ENCODE measurements around the gene HERC2. TPM values are rescaled to one million over a fixed set of nuclear protein-coding genes. Genes with fewer than 3 reads are reported as not detected.

Gene HERC2
- total RNA-seq, 2 donors from 2014 or later, result 105 to 112 TPM

DNA sequence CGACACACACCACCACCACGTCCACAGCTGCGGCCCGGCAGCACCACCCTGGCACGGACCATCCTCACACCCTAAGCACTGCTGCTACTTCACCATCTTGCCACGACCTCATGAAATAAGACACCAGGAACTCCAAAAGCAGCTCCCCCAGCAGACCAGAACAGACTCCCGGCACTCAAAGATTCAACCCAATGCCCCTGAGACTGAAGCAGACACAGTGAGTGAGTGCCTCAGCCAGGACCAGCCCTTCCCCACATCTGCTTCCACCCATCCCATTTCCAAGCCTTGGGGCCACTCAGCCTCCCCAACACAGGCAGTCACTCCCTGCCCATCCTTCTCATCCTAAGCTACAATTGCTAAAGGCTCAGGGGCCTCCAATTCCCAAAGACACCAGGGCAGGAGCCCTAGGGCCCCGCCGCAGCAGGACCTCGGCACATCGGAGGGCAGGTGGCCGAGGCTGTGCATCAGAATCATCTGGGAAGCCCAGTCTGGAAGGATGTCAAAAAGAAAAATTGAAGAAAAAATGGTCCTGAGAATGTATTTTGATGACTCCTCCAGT, 204.5 kb downstream of the HERC2 start:
- Mint-ChIP-seq H3K36me3 (ENCODE audit: low read depth) (peaks cover 76% of the 10 kb centered on the region), H3K27ac (no peak overlapping the region), H3K9me3 (no peaks in the 10 kb centered on the region), H3K4me1 (no peaks in the 10 kb centered on the region), H3K4me3 (no peak overlapping the region), H3K27me3 (ENCODE audit: insufficient read depth) (no peaks in the 10 kb centered on the region)
- H3K27ac ChIP-seq (ENCODE audit: low read depth, low read length), result no peak overlapping the region
- no peaks in the 10 kb centered on the region for H3K9me3 ChIP-seq (ENCODE audit: control insufficient read depth, low read length)
- no peak overlapping the region for H3K4me3 ChIP-seq (ENCODE audit: low read length)
- TF ChIP-seq, protein P1, sequence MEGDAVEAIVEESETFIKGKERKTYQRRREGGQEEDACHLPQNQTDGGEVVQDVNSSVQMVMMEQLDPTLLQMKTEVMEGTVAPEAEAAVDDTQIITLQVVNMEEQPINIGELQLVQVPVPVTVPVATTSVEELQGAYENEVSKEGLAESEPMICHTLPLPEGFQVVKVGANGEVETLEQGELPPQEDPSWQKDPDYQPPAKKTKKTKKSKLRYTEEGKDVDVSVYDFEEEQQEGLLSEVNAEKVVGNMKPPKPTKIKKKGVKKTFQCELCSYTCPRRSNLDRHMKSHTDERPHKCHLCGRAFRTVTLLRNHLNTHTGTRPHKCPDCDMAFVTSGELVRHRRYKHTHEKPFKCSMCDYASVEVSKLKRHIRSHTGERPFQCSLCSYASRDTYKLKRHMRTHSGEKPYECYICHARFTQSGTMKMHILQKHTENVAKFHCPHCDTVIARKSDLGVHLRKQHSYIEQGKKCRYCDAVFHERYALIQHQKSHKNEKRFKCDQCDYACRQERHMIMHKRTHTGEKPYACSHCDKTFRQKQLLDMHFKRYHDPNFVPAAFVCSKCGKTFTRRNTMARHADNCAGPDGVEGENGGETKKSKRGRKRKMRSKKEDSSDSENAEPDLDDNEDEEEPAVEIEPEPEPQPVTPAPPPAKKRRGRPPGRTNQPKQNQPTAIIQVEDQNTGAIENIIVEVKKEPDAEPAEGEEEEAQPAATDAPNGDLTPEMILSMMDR (conservative IDR thresholded peaks at IDR 0.05), result no peak
- no peaks in the 10 kb centered on the region for H3K27me3 ChIP-seq (ENCODE audit: control insufficient read depth, insufficient read depth, low read length, poor library complexity, severe bottlenecking)
- WGBS, 2 experiments (ENCODE audit: insufficient coverage in 1 of 2, insufficient read length in 1 of 2), result 95 to 98% methylated on average over 10 to 12 of the region's 12 CpGs
- H3K4me1 ChIP-seq (ENCODE audit: control insufficient read depth, insufficient read depth, low read length), result no peaks in the 10 kb centered on the region
- no peak for DNase-seq
- no peak overlapping the region for H3K9ac ChIP-seq (ENCODE audit: extremely low read depth, low read length, poor library complexity, severe bottlenecking)
- H3K36me3 ChIP-seq (ENCODE audit: control insufficient read depth, insufficient read depth, low read length), result peaks cover 78% of the 10 kb centered on the region

DNA sequence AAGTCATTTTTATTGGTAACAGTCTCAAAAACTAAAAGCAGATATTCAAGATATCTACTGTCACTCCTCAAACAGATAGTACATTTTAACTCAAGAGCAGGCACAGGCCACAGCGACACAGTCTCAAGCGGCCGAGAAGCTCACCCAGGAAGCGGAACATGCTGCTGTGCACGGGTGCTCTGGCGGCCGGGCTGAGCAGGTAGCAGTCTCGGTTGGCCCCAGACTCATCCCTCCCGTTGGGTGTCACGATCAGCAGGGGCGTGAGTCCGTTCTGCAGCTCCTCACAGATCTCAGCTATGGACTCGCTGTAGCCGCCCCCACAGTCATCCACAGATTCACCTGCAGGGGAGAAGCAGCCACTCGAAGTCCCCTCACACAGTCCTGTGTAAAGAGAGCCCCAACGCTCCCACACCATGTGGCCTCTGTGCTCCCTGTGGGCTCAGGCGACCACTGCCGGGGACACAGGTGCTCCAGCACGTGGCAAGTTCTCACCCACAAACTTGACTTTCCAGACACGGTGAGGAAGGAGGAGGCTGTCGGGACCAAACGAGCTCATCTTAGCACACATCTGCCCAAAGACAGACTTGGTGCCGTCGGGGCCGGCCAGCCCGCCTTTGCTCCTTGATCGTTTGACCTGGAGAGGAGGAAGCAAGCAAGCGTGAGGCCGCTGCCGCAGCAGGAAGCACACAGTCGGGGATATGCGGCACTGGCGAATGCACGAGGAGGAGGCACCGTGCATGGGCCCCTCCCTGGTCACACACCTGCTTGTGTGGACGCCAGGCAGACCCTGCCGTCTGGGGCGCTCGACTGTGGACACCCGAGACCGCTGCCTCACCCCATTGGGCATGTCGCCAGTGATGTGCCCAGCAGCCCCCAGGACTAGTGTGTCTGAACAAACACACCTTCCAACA, 205.2 kb downstream of the HERC2 start:
- Mint-ChIP-seq H3K36me3 (ENCODE audit: low read depth) (peaks cover 77% of the 10 kb centered on the region), H3K27ac (no peak overlapping the region), H3K27me3 (ENCODE audit: insufficient read depth) (no peaks in the 10 kb centered on the region), H3K4me1 (no peaks in the 10 kb centered on the region), H3K9me3 (no peaks in the 10 kb centered on the region), H3K4me3 (no peak overlapping the region)
- TF ChIP-seq, protein P1 (conservative IDR thresholded peaks at IDR 0.05), result no peak
- Histone ChIP-seq H3K9me3 (ENCODE audit: control insufficient read depth, low read length) (no peaks in the 10 kb centered on the region), H3K27ac (ENCODE audit: low read depth, low read length) (no peak overlapping the region), H3K4me3 (ENCODE audit: low read length) (no peak overlapping the region), H3K27me3 (ENCODE audit: control insufficient read depth, insufficient read depth, low read length, poor library complexity, severe bottlenecking) (no peaks in the 10 kb centered on the region), H3K36me3 (ENCODE audit: control insufficient read depth, insufficient read depth, low read length) (peaks cover 81% of the 10 kb centered on the region), H3K4me1 (ENCODE audit: control insufficient read depth, insufficient read depth, low read length) (no peaks in the 10 kb centered on the region), H3K9ac (ENCODE audit: extremely low read depth, low read length, poor library complexity, severe bottlenecking) (no peak overlapping the region)
- 93 to 94% methylated on average over 31 to 42 of the region's 42 CpGs for WGBS, 2 experiments (ENCODE audit: insufficient coverage in 1 of 2, insufficient read length in 1 of 2)
- peak; percentile 35 for DNase-seq

DNA sequence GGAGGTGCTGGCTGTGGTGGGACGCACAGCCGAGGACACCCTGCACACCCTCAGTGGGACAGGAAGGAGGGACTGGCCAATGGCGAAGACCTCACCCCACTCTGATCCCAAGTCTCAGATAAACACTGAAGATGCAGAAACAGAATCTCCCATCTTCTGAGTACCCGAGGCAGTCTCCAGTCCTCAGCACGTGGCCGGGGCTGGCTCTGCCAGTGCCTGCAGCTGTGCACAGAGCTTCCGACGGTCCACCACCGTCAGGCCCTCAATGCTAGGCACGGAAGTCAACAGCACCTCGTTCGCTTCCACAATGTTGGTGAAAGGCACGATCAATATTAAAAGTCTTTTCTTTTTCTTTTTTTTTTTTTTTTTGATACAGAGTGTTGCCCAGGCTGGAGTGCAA, 206.1 kb downstream of the HERC2 start:
- Mint-ChIP-seq H3K4me3 (no peak overlapping the region), H3K9me3 (no peaks in the 10 kb centered on the region), H3K27me3 (ENCODE audit: insufficient read depth) (no peaks in the 10 kb centered on the region), H3K4me1 (no peaks in the 10 kb centered on the region), H3K36me3 (ENCODE audit: low read depth) (peaks cover 77% of the 10 kb centered on the region), H3K27ac (no peak overlapping the region)
- H3K27me3 ChIP-seq (ENCODE audit: control insufficient read depth, insufficient read depth, low read length, poor library complexity, severe bottlenecking), result no peaks in the 10 kb centered on the region
- DNase-seq, result no peak
- 87 to 88% methylated on average over 13 of the region's 13 CpGs for WGBS, 2 experiments (ENCODE audit: insufficient coverage in 1 of 2, insufficient read length in 1 of 2)
- TF ChIP-seq, protein P1 (conservative IDR thresholded peaks at IDR 0.05), result no peak
- no peak overlapping the region for H3K9ac ChIP-seq (ENCODE audit: extremely low read depth, low read length, poor library complexity, severe bottlenecking)
- no peak overlapping the region for H3K4me3 ChIP-seq (ENCODE audit: low read length)
- H3K9me3 ChIP-seq (ENCODE audit: control insufficient read depth, low read length), result no peaks in the 10 kb centered on the region
- H3K36me3 ChIP-seq (ENCODE audit: control insufficient read depth, insufficient read depth, low read length), result peaks cover 82% of the 10 kb centered on the region
- H3K4me1 ChIP-seq (ENCODE audit: control insufficient read depth, insufficient read depth, low read length), result no peaks in the 10 kb centered on the region
- no peak overlapping the region for H3K27ac ChIP-seq (ENCODE audit: low read depth, low read length)
